Heart right ventricle (tissue), 16 donors: ENCODE measurements around the gene KCNK10. TPM values are rescaled to one million over a fixed set of nuclear protein-coding genes. Genes with fewer than 3 reads are reported as not detected.

Source experiments
- ATAC-seq, 8 donors: fragments of 200-7000 bp; cut with Tn5 transposase; one replicate each; pipeline ENCODE4 v1.9.1; 2020; ENCODE audit warnings: mild to moderate bottlenecking in 8 of 8, moderate library complexity in 8 of 8, moderate number of reproducible peaks in 1 of 8
- DNase-seq, 2 donors: peaks; one replicate each; pipeline ENCODE4 v3.0.0-alpha.2; 2020
- H3K27ac ChIP-seq, 10 donors: fragments of 200-600 bp; sonication (generic) in 2 of 10; one replicate each; pipeline versions ENCODE4 v1.5.0 to v1.8.0; 2020 to 2022; ENCODE audit warnings: mild to moderate bottlenecking in 3 of 10
- H3K27me3 ChIP-seq, 7 donors: fragments of 200-600 bp; one replicate each; pipeline ENCODE4 v1.8.0; 2021 to 2022; ENCODE audit warnings: mild to moderate bottlenecking in 2 of 7
- H3K36me3 ChIP-seq, 9 donors: fragments of 200-600 bp; sonication (generic) in 1 of 9; one replicate each; pipeline versions ENCODE4 v1.5.0 to v1.8.0; 2020 to 2022; ENCODE audit warnings: mild to moderate bottlenecking in 2 of 9
- H3K4me1 ChIP-seq, 9 donors: fragments of 200-600 bp; sonication (generic) in 1 of 9; one replicate each; pipeline versions ENCODE4 v1.5.0 to v1.8.0; 2020 to 2022; ENCODE audit warnings: mild to moderate bottlenecking in 4 of 9
- H3K4me3 ChIP-seq, 10 donors: fragments of 200-600 bp; sonication (generic) in 2 of 10; one replicate each; pipeline versions ENCODE4 v1.5.0 to v1.8.0; 2020 to 2022; ENCODE audit warnings: mild to moderate bottlenecking in 7 of 10, moderate library complexity in 2 of 10
- H3K9me3 ChIP-seq, 11 donors: fragments of 200-600 bp in 10 of 11; sonication (generic) in 2 of 11; one replicate each; pipeline versions ENCODE4 v1.5.0 to v1.8.0; 2013 to 2022; ENCODE audit warnings: mild to moderate bottlenecking in 2 of 11, control low read depth in 1 of 11, moderate library complexity in 1 of 11
- WGBS, 2 donors: extraction: QIAGEN DNeasy Blood & Tissue Kit; methylation state at CpG; one replicate each; pipeline ENCODE4 v1.1.7; 2013; ENCODE audit warnings: inconsistent platforms in 1 of 2; 5-methylcytosine and 5-hydroxymethylcytosine counted together
- intact Hi-C, 10 donors: fragments of 100-400 bp; cut with DNase I; formaldehyde crosslinking; loops; one replicate each; pipeline versions ENCODE4 v1.11.1 to v1.14.2; 2022
- polyA plus RNA-seq, 2 donors: library from polyadenylated mRNA; stranded (reverse); fragments of 200-250 nt; gene quantifications; one replicate each; pipeline ENCODE4 v1.2.3, GENCODE V29; 2013
- total RNA-seq, 10 donors: library from RNA; stranded (reverse); fragmentation: NEBNext Ultra II Directional in 3 of 10; extraction: Animal tissue kit (Norgen Biotek cat#: 25700) in 3 of 10; gene quantifications; one replicate each; pipeline versions ENCODE4 v1.2.1 to v1.2.4, GENCODE V29; 2021 to 2023
- TF ChIP-seq, protein P1 (sequence below), 9 donors: fragments of 200-600 bp; sonication (generic) in 2 of 9; IDR thresholded peaks; one replicate each; pipeline versions ENCODE4 v1.5.0 to v1.8.0; 2021 to 2022; ENCODE audit warnings: antibody characterized with exemption in 9 of 9, mild to moderate bottlenecking in 5 of 9, moderate library complexity in 1 of 9
- donor health status: Arrhythmogenic right ventricular cardiomyopathy.
- donor health status: ischemic (EF 13 %, LVEDD 7.1; RV severe dilation, severe dysfunction).
- donor health status: healthy with polysubstance abuse.
- donor health status: DM: no; HTN: yes; CAD: no.
- donor health status: DM: no; HTN: no; CAD: no.
- donor health status: ischemic (EF 25% LVEDD 6.9; RV normal size, moderate dysfunction).
- donor health status: ischemic (EF 25% LVEDD 5.7; RV mildly dilated, moderate dysfunction).
- donor health status: healthy.
- donor health status: DM: yes; HTN: yes; CAD: no.
- donor health status: Ischemic cardiomyopathy.
- donor health status: ischemic (EF 35%, LVEDD 5.7; RV mildly dilated, moderate dysfunction).
- donor health status: nonischemic (EF 11% LVEDD 7.7; RV severe dilation, severe dysfunction).
- donor health status: DM: yes; HTN: yes; CAD: no.
- donor health status: PGD.
- donor health status: ischemic (EF 29% LVEDD 5.4; RV normal size, mild dysfunction).
- donor health status: nonischemic (EF 23%, LVEDD 6.1; RV moderate dilation, normal function).

KCNK10 gene
- total and polyA plus RNA-seq, 12 donors: 0.01 to 0.21 (median 0.11) TPM; not detected in 9

DNA sequence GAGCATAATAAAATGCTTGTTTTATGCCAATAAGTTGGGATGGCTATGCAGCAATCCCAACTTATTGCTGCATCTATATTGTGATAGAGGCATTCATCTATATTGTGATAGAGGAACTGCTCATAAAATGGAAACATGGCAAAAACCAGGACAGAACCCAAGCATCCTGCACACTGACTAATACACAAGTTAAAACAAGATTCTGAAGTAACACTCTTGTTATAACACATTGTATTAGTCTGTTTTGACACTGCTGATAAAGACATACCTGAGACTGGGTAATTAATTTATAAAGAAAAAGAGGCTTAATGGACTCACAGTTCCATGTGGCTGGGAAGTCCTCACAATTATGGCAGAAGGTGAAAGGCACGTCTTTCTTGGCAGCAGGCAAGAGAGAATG, 36.8 kb downstream of the KCNK10 start:
- 69 to 76% methylated on average over 1 of the region's 1 CpG for WGBS, 2 donors
- DNase-seq: no peak
- TF ChIP-seq, protein P1, sequence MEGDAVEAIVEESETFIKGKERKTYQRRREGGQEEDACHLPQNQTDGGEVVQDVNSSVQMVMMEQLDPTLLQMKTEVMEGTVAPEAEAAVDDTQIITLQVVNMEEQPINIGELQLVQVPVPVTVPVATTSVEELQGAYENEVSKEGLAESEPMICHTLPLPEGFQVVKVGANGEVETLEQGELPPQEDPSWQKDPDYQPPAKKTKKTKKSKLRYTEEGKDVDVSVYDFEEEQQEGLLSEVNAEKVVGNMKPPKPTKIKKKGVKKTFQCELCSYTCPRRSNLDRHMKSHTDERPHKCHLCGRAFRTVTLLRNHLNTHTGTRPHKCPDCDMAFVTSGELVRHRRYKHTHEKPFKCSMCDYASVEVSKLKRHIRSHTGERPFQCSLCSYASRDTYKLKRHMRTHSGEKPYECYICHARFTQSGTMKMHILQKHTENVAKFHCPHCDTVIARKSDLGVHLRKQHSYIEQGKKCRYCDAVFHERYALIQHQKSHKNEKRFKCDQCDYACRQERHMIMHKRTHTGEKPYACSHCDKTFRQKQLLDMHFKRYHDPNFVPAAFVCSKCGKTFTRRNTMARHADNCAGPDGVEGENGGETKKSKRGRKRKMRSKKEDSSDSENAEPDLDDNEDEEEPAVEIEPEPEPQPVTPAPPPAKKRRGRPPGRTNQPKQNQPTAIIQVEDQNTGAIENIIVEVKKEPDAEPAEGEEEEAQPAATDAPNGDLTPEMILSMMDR (IDR thresholded peaks at IDR 0.05): no peak
- Histone ChIP-seq H3K36me3 (no peaks in the 10 kb centered on the region), H3K4me3 (no peak overlapping the region), H3K4me1 (no peaks in the 10 kb centered on the region), H3K9me3 (peaks cover 0 to 6% (median 0%) of the 10 kb centered on the region in 11 donors), H3K27ac (no peak overlapping the region), H3K27me3 (peaks cover 0 to 3% (median 0%) of the 10 kb centered on the region in 7 donors)
- ATAC-seq: no peak
- intact Hi-C loops: no loop called here

GRCh38 chr14:88281447-88281846, 41.6 kb downstream of the KCNK10 start:
- Histone ChIP-seq H3K36me3 (no peaks in the 10 kb centered on the region), H3K4me3 (no peak overlapping the region), H3K27ac (no peak overlapping the region), H3K27me3 (no peaks in the 10 kb centered on the region), H3K4me1 (no peaks in the 10 kb centered on the region), H3K9me3 (peaks cover 0 to 6% (median 0%) of the 10 kb centered on the region in 11 donors)
- DNase-seq (no peak), ATAC-seq (no peak)
- intact Hi-C loops: no loop called here
- TF ChIP-seq, protein P1 (IDR thresholded peaks at IDR 0.05): no peak
- WGBS, 2 donors: 83 to 84% methylated on average over 3 of the region's 3 CpGs

GRCh38 chr14:88276923-88277596, 46.0 kb downstream of the KCNK10 start:
- Histone ChIP-seq H3K27me3 (peaks cover 0 to 7% (median 0%) of the 10 kb centered on the region in 7 donors), H3K4me3 (no peak overlapping the region), H3K36me3 (no peaks in the 10 kb centered on the region), H3K4me1 (no peaks in the 10 kb centered on the region), H3K9me3 (no peaks in the 10 kb centered on the region), H3K27ac (no peak overlapping the region)
- WGBS, 2 donors: 80 to 82% methylated on average over 3 of the region's 3 CpGs
- ATAC-seq (no peak), DNase-seq (no peak)
- TF ChIP-seq, protein P1 (IDR thresholded peaks at IDR 0.05): no peak
- intact Hi-C loops: no loop called here

- Histone ChIP-seq H3K4me1 (no peaks in the 10 kb centered on the region), H3K36me3 (no peaks in the 10 kb centered on the region), H3K27me3 (peaks cover 0 to 15% (median 0%) of the 10 kb centered on the region in 7 donors), H3K9me3 (no peaks in the 10 kb centered on the region), H3K4me3 (no peak overlapping the region), H3K27ac (no peak overlapping the region)
- intact Hi-C loops: no loop called here
- WGBS, 2 donors: 77 to 82% methylated on average over 10 of the region's 10 CpGs
- no peak for DNase-seq
- no peak for ATAC-seq
- TF ChIP-seq, protein P1 (IDR thresholded peaks at IDR 0.05): no peak
Measured at GRCh38 chr14:88272390-88273269, 50.4 kb downstream of the KCNK10 start.
